ENCODE results near the gene KRT4.
"Not testable (repeated sequence)": the region's sequence is repeated elsewhere in the genome, so short reads cannot be mapped to it uniquely, and the experiment has no call there.

KRT4 gene

GRCh38 chr12:52771088-52771487, 42.8 kb downstream of the KRT4 start:
- FAIRE-seq, result no peak

- FAIRE-seq, result no peak
These were observed 44.0 kb downstream of the KRT4 start for GRCh38 chr12:52769946-52770345.

- no peak for FAIRE-seq
These were observed 44.6 kb downstream of the KRT4 start for GRCh38 chr12:52769354-52769753.

GRCh38 chr12:52768479-52769200, 45.3 kb downstream of the KRT4 start:
- FAIRE-seq, result no peak

DNA sequence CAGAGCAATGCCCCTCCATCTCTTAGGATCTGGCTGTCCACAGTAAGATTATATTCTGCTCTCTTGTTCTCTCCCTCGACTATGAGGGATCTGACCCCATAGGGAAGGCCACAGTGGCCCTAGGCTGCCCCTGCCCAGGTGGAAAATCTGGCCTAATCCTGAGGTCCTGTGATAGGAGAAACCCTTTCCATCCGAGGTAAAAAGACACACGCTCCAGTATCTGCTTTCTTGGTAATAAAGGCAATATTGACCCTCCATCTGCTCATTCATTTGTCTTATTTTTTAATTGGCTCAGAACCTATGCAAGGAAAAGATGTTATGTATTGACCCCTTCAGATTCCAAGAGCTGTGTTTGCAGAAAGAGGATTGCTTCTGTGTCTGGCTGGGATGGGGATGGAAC, 46.5 kb downstream of the KRT4 start:
- no peak for FAIRE-seq

GRCh38 chr12:52767020-52767379, 46.9 kb downstream of the KRT4 start:
- FAIRE-seq, result no peak

DNA sequence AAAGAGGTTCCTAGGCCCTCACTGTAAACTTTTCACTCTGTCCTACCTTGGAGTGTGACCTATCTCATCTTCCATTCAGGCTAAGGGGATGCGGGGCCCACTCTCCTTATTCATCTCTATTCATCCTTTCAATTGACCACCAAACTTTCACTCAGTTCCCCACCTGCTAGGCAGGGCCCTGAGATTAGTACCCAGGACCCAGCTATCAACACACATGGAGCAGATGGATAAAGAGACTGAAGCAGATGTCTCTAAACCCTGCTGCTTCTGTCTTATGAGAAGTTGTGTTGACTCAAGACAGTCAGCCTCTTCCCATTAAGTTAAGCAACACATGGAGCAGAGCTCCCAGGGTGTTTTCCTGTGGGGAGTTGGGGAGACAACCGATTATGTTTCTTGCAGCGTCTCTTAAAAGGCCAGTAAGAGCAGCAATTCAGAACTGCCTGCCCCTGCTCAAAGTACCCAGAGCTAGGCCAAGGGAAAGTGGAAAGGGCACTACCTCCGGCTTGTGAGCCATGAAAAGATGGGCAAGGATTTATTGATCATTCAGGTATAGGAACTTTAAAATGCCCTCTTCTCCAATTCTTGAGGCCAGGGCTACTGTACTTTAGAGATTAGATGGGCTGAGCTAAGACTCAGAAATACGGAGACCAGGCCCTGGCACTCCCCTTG, 47.4 kb downstream of the KRT4 start:
- no peak for FAIRE-seq

- FAIRE-seq, result no peak
These were observed 48.2 kb downstream of the KRT4 start for GRCh38 chr12:52765702-52766101.

GRCh38 chr12:52763991-52764390, 49.9 kb downstream of the KRT4 start:
- no peak for FAIRE-seq

GRCh38 chr12:52763036-52763659, 50.8 kb downstream of the KRT4 start:
- no peak for FAIRE-seq

DNA sequence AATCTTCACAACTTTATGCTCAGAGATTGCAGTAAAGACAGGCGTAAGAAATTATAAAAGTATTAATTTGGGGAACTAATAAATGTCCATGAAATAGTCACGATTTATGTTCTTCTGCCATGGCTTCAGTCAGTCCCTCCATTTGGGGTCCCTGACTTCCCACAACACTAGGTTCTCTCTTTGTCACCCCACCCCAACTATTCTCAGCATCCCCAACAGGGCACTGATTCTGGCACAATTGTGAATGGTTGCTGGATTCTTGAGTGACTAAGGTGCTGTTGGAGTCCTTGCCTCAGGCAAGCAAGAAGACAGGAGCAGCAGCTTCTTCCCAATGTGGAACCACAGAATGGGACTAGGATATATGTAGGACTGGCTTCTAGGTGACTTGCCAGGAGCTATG, 52.1 kb downstream of the KRT4 start:
- FAIRE-seq, result no peak

DNA sequence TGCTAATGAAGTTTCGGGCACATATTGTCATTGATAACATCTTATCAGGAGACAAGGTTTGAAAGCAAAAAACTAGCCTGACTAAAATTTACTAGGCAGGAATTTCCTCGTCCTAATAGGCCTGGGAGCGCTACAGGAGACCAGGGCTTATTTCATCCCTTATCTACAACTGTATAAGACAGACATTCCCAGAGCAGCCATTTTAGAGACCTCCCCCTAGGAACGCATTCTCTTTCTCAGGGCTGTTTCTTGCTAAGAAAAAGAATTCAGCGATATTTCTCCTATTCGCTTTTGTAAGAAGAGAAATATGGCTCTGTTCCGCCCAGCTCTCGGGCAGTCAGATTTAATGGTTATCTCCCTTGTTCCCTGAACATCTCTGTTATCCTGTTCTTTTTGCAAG, 52.7 kb downstream of the KRT4 start:
- FAIRE-seq, result not testable (repeated sequence)

DNA sequence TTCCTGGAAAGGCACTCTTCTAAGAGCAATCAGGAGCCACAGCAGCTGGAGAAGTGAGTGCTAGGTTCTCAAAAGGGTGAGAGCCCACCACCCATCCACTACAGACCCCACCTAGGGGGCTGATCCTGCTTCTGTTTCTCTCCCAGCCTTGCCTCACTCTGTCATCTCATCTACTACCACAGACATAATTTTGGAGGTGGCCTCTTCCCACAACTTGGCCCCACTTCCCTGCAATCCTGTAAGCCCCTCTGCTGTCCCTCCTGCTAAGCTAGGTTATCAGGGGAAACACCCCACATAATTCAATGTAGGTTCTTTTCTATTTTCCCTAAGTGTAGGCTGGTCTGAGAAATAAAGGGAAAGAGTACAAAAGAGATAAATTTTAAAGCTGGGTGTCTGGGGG, 53.3 kb downstream of the KRT4 start:
- no peak for FAIRE-seq

- FAIRE-seq, result no peak
These were observed 54.2 kb downstream of the KRT4 start for GRCh38 chr12:52759695-52760094.

GRCh38 chr12:52759218-52759617, 54.7 kb downstream of the KRT4 start:
- no peak for FAIRE-seq

DNA sequence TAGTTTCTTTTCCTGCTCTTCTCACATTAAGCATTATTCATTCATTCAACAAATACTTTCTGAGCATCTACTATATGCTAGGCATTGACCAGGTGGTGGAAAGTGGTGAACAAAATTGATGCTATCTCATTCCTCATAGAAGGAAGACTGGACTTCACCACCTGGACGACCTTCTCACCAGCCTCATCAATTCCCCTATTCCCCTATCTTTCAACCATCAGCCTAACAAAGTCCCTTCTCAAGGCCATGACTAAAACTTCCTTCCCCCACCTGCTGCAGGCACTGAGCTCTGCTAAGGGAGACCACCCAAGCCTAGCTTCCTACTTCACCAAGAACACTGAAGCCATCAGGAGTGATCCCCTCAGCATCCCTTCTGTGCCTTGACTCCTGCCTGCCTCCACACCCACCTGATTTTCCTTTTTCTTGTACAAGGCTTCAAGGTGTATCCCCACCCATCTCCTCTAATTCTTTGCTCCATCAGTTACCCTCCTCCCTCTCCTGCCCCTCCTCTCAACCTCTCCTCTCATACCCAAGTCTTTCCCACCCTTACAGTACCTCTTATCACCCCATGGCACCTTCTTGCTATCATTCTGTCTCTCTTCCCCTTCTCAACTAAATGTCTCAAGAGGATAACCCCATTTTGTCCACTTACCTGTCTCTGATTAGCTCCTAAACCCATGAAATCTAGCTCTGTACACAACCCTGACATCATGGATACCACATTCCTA, 56.3 kb downstream of the KRT4 start:
- FAIRE-seq, result no peak

Measured in TTC549 (cell line).